PC-9 (cell line): ENCODE measurements around the gene KLRC1. TPM values are rescaled to one million over a fixed set of nuclear protein-coding genes. Genes with fewer than 3 reads are reported as not detected.
"Not testable (repeated sequence)": the region's sequence is repeated elsewhere in the genome, so short reads cannot be mapped to it uniquely, and the experiment has no call there.

ENCODE experiments used
- BruUV-seq: library from RNA; stranded (reverse); fragments of 400-500 nt; replicated peaks from 2 replicates; lab custom pipeline; 2021; lab: Mats Ljungman, UMichigan
- CTCF ChIA-PET: fragments of 300-600 bp; sonication (Branson Sonifier 250); formaldehyde crosslinking; loops from one replicate; lab custom pipeline; 2022; ENCODE audit warnings: antibody characterized with exemption; lab: Charles Lee
- POLR2A ChIA-PET: fragments of 300-600 bp; sonication (Branson Sonifier 250); formaldehyde crosslinking; loops from one replicate; lab custom pipeline; 2022; ENCODE audit warnings: antibody characterized with exemption; ENCODE audit not compliant: unreplicated experiment; lab: Charles Lee
- DNase-seq, 2 experiments: peaks; one replicate each; pipeline versions ENCODE4 v3.0.0 to v3.0.0-alpha.2; 2015 to 2022; ENCODE audit warnings: mixed read lengths in 1 of 2
- H2AFZ ChIP-seq: fragments of 200-600 bp; sonication (generic); 2 replicates; pipeline ENCODE4 v1.8.1; 2017; ENCODE audit warnings: antibody characterized with exemption
- H3F3A ChIP-seq: fragments of 200-600 bp; sonication (generic); 2 replicates; pipeline ENCODE4 v1.8.1; 2017; ENCODE audit warnings: antibody characterized with exemption, mild to moderate bottlenecking, low read depth; ENCODE audit not compliant: insufficient read depth
- H3K27ac ChIP-seq: fragments of 200-600 bp; sonication (generic); 2 replicates; pipeline ENCODE4 v1.6.1; 2016; ENCODE audit warnings: mixed run types
- H3K27me3 ChIP-seq: fragments of 200-600 bp; sonication (generic); 2 replicates; pipeline ENCODE4 v1.6.1; 2016; ENCODE audit warnings: low read depth, mixed run types; ENCODE audit not compliant: insufficient read depth
- H3K36me3 ChIP-seq: fragments of 200-600 bp; sonication (generic); 2 replicates; pipeline ENCODE4 v1.6.1; 2016; ENCODE audit warnings: low read depth, mixed run types
- H3K4me1 ChIP-seq: fragments of 200-600 bp; sonication (generic); replicated peaks from 2 replicates; pipeline ENCODE4 v1.6.1; 2016; ENCODE audit warnings: mixed run types; ENCODE audit not compliant: insufficient read depth
- H3K4me2 ChIP-seq: fragments of 200-600 bp; sonication (generic); 2 replicates; pipeline ENCODE4 v1.6.1; 2017; ENCODE audit warnings: mixed run types
- H3K4me3 ChIP-seq: fragments of 200-600 bp; sonication (generic); 2 replicates; pipeline ENCODE4 v1.6.1; 2016; ENCODE audit warnings: mixed run types
- H3K79me2 ChIP-seq: fragments of 200-600 bp; sonication (generic); 2 replicates; pipeline ENCODE4 v1.6.1; 2017; ENCODE audit warnings: low read depth, mixed run types
- H3K9me2 ChIP-seq: fragments of 200-600 bp; sonication (generic); 2 replicates; pipeline ENCODE4 v1.8.1; 2017; ENCODE audit warnings: mild to moderate bottlenecking; ENCODE audit not compliant: insufficient read depth
- H3K9me3 ChIP-seq: fragments of 200-600 bp; sonication (generic); 2 replicates; pipeline ENCODE4 v1.8.1; 2016; ENCODE audit warnings: low read depth; ENCODE audit not compliant: insufficient read depth
- H4K20me1 ChIP-seq: fragments of 200-600 bp; sonication (generic); 2 replicates; pipeline ENCODE4 v1.8.1; 2017; ENCODE audit not compliant: insufficient read depth
- CTCF ChIP-seq: fragments of 200-600 bp; sonication (generic); conservative IDR thresholded peaks from 2 replicates; pipeline ENCODE4 v1.6.1; 2017; ENCODE audit warnings: mixed run types, antibody characterized with exemption, mild to moderate bottlenecking, moderate library complexity
- EZH2 ChIP-seq: fragments of 200-600 bp; sonication (generic); IDR thresholded peaks from 2 replicates; pipeline ENCODE4 v1.8.0; 2017; ENCODE audit warnings: antibody characterized with exemption, low read depth
- intact Hi-C: fragments of 100-400 bp; cut with micrococcal nuclease; formaldehyde crosslinking; loops from one replicate; pipeline ENCODE4 v1.10.0; 2022; ENCODE audit not compliant: unreplicated experiment
- total RNA-seq: library from RNA; stranded (reverse); gene quantifications from 2 replicates; pipeline ENCODE4 v1.2.3, GENCODE V29; 2021

KLRC1 gene
- total RNA-seq, 1 experiment from 2014 or later = not detected

DNA sequence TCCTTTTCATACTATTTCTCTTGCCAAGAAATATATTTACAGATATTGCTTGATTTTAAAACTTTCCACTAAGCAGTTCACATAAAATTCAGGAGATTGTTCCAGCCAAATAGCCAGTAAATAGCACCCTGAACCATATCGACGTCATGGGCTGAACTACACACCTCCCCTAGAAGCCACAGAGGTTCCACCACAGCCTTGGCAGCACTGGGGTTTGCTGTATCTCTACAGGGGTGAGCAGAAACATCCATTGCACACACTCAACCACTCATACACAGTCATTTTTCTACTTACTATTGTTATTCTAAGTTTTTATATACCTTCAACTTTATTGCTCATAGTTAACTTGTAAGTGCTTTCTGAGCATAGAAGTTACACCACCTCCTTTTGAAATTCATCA lies 44.4 kb upstream of the KLRC1 start:
- intact Hi-C loops = no loop called here
- Histone ChIP-seq H2AFZ (no peak overlapping the region), H3K4me3 (no peak overlapping the region), H3K27ac (no peak overlapping the region), H3K9me3 (no peaks in the 10 kb centered on the region), H3K4me1 (no peaks in the 10 kb centered on the region), H3F3A (no peaks in the 10 kb centered on the region), H3K36me3 (no peaks in the 10 kb centered on the region), H3K4me2 (no peak overlapping the region), H4K20me1 (no peaks in the 10 kb centered on the region), H3K27me3 (no peaks in the 10 kb centered on the region), H3K79me2 (no peaks in the 10 kb centered on the region), H3K9me2 (no peaks in the 10 kb centered on the region)
- DNase-seq = no peak
- ChIA-PET CTCF (no interaction called here), POLR2A (no interaction called here)
- TF ChIP-seq EZH2 (no peak), CTCF (no peak)
- no TSS peak for BruUV-seq

DNA sequence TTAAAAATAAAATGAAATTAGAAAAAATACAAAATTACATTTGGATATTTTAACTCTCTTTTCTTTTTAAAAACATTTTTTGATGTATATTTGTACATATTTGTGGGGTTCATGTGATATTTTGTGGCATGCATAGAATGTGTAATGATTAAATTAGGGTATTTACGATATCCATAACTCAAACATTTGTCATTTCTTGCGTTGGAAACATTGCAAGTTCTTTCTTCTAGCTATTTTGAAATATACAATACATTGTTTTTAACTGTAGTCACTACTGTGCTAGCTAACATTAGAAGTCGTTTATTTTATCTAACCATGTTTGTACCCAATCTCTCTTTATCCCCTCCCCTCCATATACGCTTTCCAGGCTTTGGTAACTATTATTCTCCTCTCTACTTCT lies 38.6 kb upstream of the KLRC1 start:
- no peaks in the 10 kb centered on the region for H3K9me3 ChIP-seq
- no peak overlapping the region for H3K4me2 ChIP-seq
- no peaks in the 10 kb centered on the region for H3K9me2 ChIP-seq
- no peak for TF ChIP-seq CTCF
- no peak for TF ChIP-seq EZH2
- no peak overlapping the region for H2AFZ ChIP-seq
- intact Hi-C loops = no loop called here
- H3K36me3 ChIP-seq = no peaks in the 10 kb centered on the region
- H3K4me1 ChIP-seq = no peaks in the 10 kb centered on the region
- H3K27ac ChIP-seq = no peak overlapping the region
- ChIA-PET CTCF (no interaction called here), POLR2A (no interaction called here)
- no TSS peak for BruUV-seq
- H4K20me1 ChIP-seq = no peaks in the 10 kb centered on the region
- no peaks in the 10 kb centered on the region for H3K79me2 ChIP-seq
- no peak for DNase-seq
- H3F3A ChIP-seq = no peaks in the 10 kb centered on the region
- no peak overlapping the region for H3K4me3 ChIP-seq
- H3K27me3 ChIP-seq = no peaks in the 10 kb centered on the region

DNA sequence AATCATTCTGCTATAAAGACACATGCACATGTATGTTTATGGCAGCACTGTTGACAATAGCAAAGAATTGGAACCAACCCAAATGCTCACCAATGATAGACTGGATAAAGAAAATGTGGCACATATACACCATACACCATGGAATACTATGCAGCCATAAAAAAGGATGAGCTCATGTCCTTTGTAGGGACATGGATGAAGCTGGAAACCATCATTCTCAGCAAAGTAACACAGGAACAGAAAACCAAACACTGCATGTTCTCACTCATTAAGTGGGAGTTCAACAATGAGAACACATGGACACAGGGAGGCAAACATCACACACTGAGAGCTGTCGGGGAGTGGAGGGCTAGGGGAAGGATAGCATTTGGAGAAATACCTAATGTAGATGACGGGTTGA lies 34.2 kb upstream of the KLRC1 start:
- intact Hi-C loops, BruUV-seq, H4K20me1 ChIP-seq, POLR2A ChIA-PET, H3K36me3 ChIP-seq, H3K27ac ChIP-seq, H2AFZ ChIP-seq, H3K79me2 ChIP-seq, H3K27me3 ChIP-seq, H3K9me3 ChIP-seq, H3K4me2 ChIP-seq, H3F3A ChIP-seq, H3K9me2 ChIP-seq, H3K4me3 ChIP-seq, DNase-seq, CTCF ChIA-PET, H3K4me1 ChIP-seq: not testable (repeated sequence)

DNA sequence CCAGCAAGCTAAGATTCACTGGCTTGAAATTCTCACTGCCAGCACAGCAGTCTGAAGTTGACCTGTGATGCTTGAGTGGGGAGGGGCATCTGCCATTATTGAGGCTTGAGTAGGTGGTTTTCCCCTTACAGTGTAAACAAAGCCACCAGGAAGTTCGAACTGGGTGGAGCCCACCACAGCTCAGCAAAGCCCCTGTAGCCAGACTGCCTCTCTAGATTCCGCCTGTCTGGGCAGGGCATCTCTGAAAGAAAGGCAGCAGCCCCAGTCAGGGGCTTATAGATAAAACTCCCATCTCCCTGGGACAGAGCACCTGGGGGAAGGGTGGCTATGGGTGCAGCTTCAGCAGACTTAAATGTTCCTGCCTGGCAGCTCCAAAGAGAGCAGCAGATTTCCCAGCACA lies 28.7 kb upstream of the KLRC1 start:
- H3K4me2 ChIP-seq, H3K4me3 ChIP-seq, H3F3A ChIP-seq, BruUV-seq, intact Hi-C loops, CTCF ChIA-PET, DNase-seq, POLR2A ChIA-PET, H3K27ac ChIP-seq, H3K9me3 ChIP-seq, H3K9me2 ChIP-seq, H2AFZ ChIP-seq, H4K20me1 ChIP-seq, H3K4me1 ChIP-seq, H3K79me2 ChIP-seq, H3K36me3 ChIP-seq, H3K27me3 ChIP-seq: not testable (repeated sequence)

DNA sequence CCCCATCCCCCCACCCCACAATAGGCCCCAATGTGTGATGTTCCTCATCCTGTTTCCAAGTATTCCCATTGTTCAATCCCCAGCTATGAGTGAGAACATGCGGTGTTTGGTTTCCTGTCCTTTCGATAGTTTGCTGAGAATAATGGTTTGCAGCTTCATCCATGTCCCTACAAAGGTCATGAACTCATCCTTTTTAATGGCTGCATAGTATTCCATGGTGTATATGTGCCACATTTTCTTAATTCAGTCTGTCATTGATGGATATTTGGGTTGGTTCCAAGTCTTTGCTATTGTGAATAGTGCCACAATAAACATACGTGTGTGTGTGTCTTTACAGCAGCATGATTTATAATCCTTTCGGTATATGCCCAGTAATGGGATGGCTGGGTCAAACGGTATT lies 19.6 kb upstream of the KLRC1 start:
- POLR2A ChIA-PET, H3K9me3 ChIP-seq, DNase-seq, H3K36me3 ChIP-seq, H3K27ac ChIP-seq, H3K4me3 ChIP-seq, BruUV-seq, H4K20me1 ChIP-seq, H3K27me3 ChIP-seq, H3K4me2 ChIP-seq, H3F3A ChIP-seq, H2AFZ ChIP-seq, intact Hi-C loops, H3K9me2 ChIP-seq, CTCF ChIA-PET, H3K79me2 ChIP-seq, H3K4me1 ChIP-seq: not testable (repeated sequence)
